ENCODE results near the gene TNN.

Gene TNN

GRCh38 chr1:175129997-175130648 lies 62.5 kb downstream of the TNN start:
- Histone ChIP-seq H3K4me1 (ENCODE audit: control insufficient read depth in 1 of 2, insufficient read depth in 1 of 2, low read depth in 1 of 2, low read length in 1 of 2) (peaks cover 19 to 26% of the 10 kb centered on the region in 2 experiments), H3K4me3 (ENCODE audit: low read depth in 1 of 2, low read length in 1 of 2) (no peak overlapping the region), H3K36me3 (no peaks in the 10 kb centered on the region), H3K27me3 (no peaks in the 10 kb centered on the region), H3K27ac (no peak overlapping the region), H3K9me3 (no peaks in the 10 kb centered on the region)
- no peak for TF ChIP-seq CTCF (IDR thresholded peaks at IDR 0.05)

- H3K27me3 ChIP-seq = no peaks in the 10 kb centered on the region
Observed at GRCh38 chr1:175130649-175131045, 63.0 kb downstream of the TNN start.

DNA sequence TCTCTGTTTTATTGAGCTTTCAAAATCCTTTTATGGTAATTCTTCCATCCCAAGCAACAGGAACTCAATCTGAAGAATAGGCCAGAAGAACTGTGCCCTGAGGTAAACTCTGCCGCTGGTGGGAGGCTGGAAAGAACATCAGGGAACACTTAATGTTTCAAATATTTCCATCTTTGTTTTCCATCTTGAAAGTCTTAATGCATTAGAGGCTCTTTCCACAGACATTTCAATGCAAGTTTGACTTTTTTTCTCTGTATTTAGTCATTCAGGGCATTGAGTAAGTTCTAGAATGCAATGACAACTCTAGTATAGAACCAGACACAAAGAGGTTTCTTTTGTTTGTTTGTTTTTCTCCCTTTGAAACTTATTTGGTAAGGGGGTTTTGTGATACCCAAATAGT lies 63.5 kb downstream of the TNN start:
- TF ChIP-seq CTCF (IDR thresholded peaks at IDR 0.05) = no peak
- Histone ChIP-seq H3K27me3 (no peaks in the 10 kb centered on the region), H3K4me3 (ENCODE audit: low read depth in 1 of 2, low read length in 1 of 2) (no peak overlapping the region), H3K9me3 (no peaks in the 10 kb centered on the region), H3K4me1 (ENCODE audit: control insufficient read depth in 1 of 2, insufficient read depth in 1 of 2, low read depth in 1 of 2, low read length in 1 of 2) (peaks cover 16 to 24% of the 10 kb centered on the region in 2 experiments), H3K27ac (no peak overlapping the region), H3K36me3 (no peaks in the 10 kb centered on the region)

More at GRCh38 chr1:175130649-175131045, 63.0 kb downstream of the TNN start:
- Histone ChIP-seq H3K4me1 (ENCODE audit: control insufficient read depth in 1 of 2, insufficient read depth in 1 of 2, low read depth in 1 of 2, low read length in 1 of 2) (peaks cover 16 to 24% of the 10 kb centered on the region in 2 experiments), H3K27ac (no peak overlapping the region), H3K4me3 (ENCODE audit: low read depth in 1 of 2, low read length in 1 of 2) (no peak overlapping the region), H3K9me3 (no peaks in the 10 kb centered on the region), H3K36me3 (no peaks in the 10 kb centered on the region)
- no peak for TF ChIP-seq CTCF (IDR thresholded peaks at IDR 0.05)

- Histone ChIP-seq H3K27me3 (no peaks in the 10 kb centered on the region), H3K9me3 (no peaks in the 10 kb centered on the region), H3K4me1 (ENCODE audit: control insufficient read depth in 1 of 2, insufficient read depth in 1 of 2, low read depth in 1 of 2, low read length in 1 of 2) (peaks cover 15 to 23% of the 10 kb centered on the region in 2 experiments), H3K4me3 (ENCODE audit: low read depth in 1 of 2, low read length in 1 of 2) (no peak overlapping the region), H3K36me3 (no peaks in the 10 kb centered on the region), H3K27ac (no peak overlapping the region)
- TF ChIP-seq CTCF (IDR thresholded peaks at IDR 0.05) = no peak
Observed at GRCh38 chr1:175132436-175132835, 64.8 kb downstream of the TNN start.

DNA sequence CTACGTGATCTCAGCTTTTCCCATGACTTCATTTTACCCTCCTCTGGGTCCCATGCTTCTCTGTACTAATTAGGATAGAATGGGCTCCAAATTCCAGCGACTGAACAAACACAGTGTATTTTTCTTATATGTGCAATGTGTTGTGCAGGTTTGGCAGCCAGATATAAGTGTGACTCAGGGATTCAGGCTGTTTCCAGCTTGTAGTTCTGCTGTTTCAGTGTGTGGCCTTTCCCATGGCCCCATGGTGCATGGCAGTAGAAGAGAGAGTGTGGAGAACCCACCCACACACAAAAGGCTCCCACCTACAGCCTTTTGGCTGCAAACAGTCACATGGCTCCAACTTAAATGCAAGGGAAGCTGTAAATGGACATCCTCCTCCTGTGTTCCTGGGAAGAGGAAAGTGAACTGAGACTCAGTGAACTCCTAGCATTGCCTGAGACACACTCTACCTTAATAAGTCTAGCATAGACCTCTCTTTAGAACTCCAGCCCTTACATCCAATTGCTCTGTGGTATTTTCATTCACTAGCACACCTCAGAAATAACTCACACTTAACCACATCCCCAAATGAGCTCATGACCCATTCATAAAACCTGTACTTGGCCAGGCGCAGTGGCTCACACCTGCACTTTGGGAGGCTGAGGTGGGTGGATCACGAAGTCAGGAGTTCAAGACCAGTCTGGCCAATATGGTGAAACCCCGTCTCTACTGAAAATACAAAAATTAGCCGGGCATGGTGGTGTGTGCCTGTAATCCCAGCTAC lies 66.2 kb downstream of the TNN start:
- no peak for TF ChIP-seq CTCF (IDR thresholded peaks at IDR 0.05)
- Histone ChIP-seq H3K27ac (no peak overlapping the region), H3K4me3 (ENCODE audit: low read depth in 1 of 2, low read length in 1 of 2) (no peak overlapping the region), H3K9me3 (no peaks in the 10 kb centered on the region), H3K4me1 (ENCODE audit: control insufficient read depth in 1 of 2, insufficient read depth in 1 of 2, low read depth in 1 of 2, low read length in 1 of 2) (peaks cover under 1 to 9% of the 10 kb centered on the region in 2 experiments), H3K27me3 (no peaks in the 10 kb centered on the region), H3K36me3 (no peaks in the 10 kb centered on the region)
